ENCODE results near the gene IDH1.

DNA sequence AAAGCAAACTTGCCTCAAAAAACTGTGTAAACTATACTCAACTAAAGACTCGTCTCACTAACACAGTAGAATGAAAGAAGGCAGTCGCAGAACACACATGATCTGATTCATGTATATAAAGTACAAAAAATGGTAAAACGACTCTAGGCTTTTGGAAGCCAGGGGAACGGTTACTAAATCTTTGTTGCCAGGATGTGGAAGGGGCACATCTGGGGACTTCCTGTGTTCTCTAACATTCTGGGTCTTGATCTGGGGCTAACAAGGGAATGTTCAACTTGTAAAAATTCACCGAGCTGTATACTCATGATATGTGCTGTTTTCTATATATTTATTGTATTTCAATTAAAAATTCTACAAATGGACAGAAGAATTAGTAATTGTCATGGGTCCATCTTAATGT is 50.7 kb downstream of the IDH1 start:
- TF ChIP-seq CTCF (IDR thresholded peaks at IDR 0.05), result no peak
- no peak for TF ChIP-seq POLR2A (IDR thresholded peaks at IDR 0.05)

All from Peyer's patch (tissue), 4 donors.